ENCODE measurements around the gene GHDC.

- TF ChIP-seq CTCF (conservative IDR thresholded peaks at IDR 0.05; ENCODE audit: low read depth, low read length) (no peak), EZH2 (IDR thresholded peaks at IDR 0.05; ENCODE audit: borderline replicate concordance, low read depth, low read length, poor library complexity, severe bottlenecking) (no peak)
Observed at GRCh38 chr17:42184713-42185620, 9.3 kb downstream of the GHDC start, which contains the start of gene HCRT.
